Trophoblast cell (in vitro differentiated cells and primary cell): ENCODE measurements around the gene RANBP9.

Source experiments
- DNase-seq, 2 donors: peaks; one replicate each; pipeline ENCODE4 v3.0.0-alpha.2; 2016
- H2AFZ ChIP-seq: 2 replicates; pipeline ENCODE4 v1.6.1; 2013; ENCODE audit warnings: low read length, moderate library complexity, mild to moderate bottlenecking; ENCODE audit not compliant: insufficient read depth, poor library complexity
- H2AK5ac ChIP-seq: 2 replicates; pipeline ENCODE4 v1.6.1; 2013; ENCODE audit warnings: mild to moderate bottlenecking, low read length
- H2BK120ac ChIP-seq: 2 replicates; pipeline ENCODE4 v1.6.1; 2013; ENCODE audit warnings: low read length, mild to moderate bottlenecking, moderate library complexity; ENCODE audit not compliant: insufficient read depth, poor library complexity
- H2BK12ac ChIP-seq: 2 replicates; pipeline ENCODE4 v1.6.1; 2013; ENCODE audit warnings: mild to moderate bottlenecking, low read length, moderate library complexity
- H2BK5ac ChIP-seq: 2 replicates; pipeline ENCODE4 v1.6.1; 2013; ENCODE audit warnings: low read length, low read depth, moderate library complexity, mild to moderate bottlenecking; ENCODE audit not compliant: poor library complexity
- H3K14ac ChIP-seq: 2 replicates; pipeline ENCODE4 v1.6.1; 2013; ENCODE audit warnings: mild to moderate bottlenecking, low read length
- H3K18ac ChIP-seq: 2 replicates; pipeline ENCODE4 v1.6.1; 2013; ENCODE audit warnings: mild to moderate bottlenecking, low read length
- H3K23ac ChIP-seq: 2 replicates; pipeline ENCODE4 v1.6.1; 2013; ENCODE audit warnings: low read length
- H3K27ac ChIP-seq: 2 replicates; pipeline ENCODE4 v1.5.1; 2013; ENCODE audit warnings: low read depth, mild to moderate bottlenecking, inconsistent platforms, low read length, moderate library complexity
- H3K27me3 ChIP-seq: 2 replicates; pipeline ENCODE4 v1.6.1; 2013; ENCODE audit warnings: inconsistent platforms, mild to moderate bottlenecking, low read length, moderate library complexity; ENCODE audit not compliant: insufficient read depth
- H3K36me3 ChIP-seq, 2 experiments: 1 replicate in 1 of 2; 2 replicates in 1 of 2; pipeline ENCODE4 v1.6.1; 2013; ENCODE audit warnings: low read length in 2 of 2, mild to moderate bottlenecking in 2 of 2, moderate library complexity in 1 of 2; ENCODE audit not compliant: insufficient read depth in 2 of 2, control insufficient read depth in 1 of 2
- H3K4ac ChIP-seq: 2 replicates; pipeline ENCODE4 v1.6.1; 2013; ENCODE audit warnings: low read depth, mild to moderate bottlenecking, low read length, moderate library complexity
- H3K4me1 ChIP-seq, 2 experiments: 1 replicate in 1 of 2; 2 replicates in 1 of 2; pipeline ENCODE4 v1.6.1; 2013; ENCODE audit warnings: low read length in 2 of 2, mild to moderate bottlenecking in 2 of 2, moderate library complexity in 1 of 2; ENCODE audit not compliant: insufficient read depth in 2 of 2, control insufficient read depth in 1 of 2
- H3K4me2 ChIP-seq: 2 replicates; pipeline ENCODE4 v1.6.1; 2013; ENCODE audit warnings: inconsistent platforms, mild to moderate bottlenecking, low read length, moderate library complexity
- H3K4me3 ChIP-seq: 2 replicates; pipeline ENCODE4 v1.5.1; 2013; ENCODE audit warnings: mild to moderate bottlenecking, low read depth, low read length, inconsistent platforms
- H3K79me1 ChIP-seq: one replicate; pipeline ENCODE4 v1.6.1; 2013; ENCODE audit warnings: low read length
- H3K79me2 ChIP-seq: 2 replicates; pipeline ENCODE4 v1.6.1; 2013; ENCODE audit warnings: low read length, mild to moderate bottlenecking; ENCODE audit not compliant: control insufficient read depth, insufficient read depth, poor library complexity
- H3K9ac ChIP-seq: 2 replicates; pipeline ENCODE4 v1.6.1; 2013; ENCODE audit warnings: mild to moderate bottlenecking, low read length
- H3K9me3 ChIP-seq: 2 replicates; pipeline ENCODE4 v1.6.1; 2013; ENCODE audit warnings: low read depth, mild to moderate bottlenecking, control low read depth, inconsistent platforms, low read length; ENCODE audit not compliant: insufficient read depth
- H4K12ac ChIP-seq: 2 replicates; pipeline ENCODE4 v1.6.1; 2013; ENCODE audit warnings: low read depth, mild to moderate bottlenecking, low read length, moderate library complexity
- H4K8ac ChIP-seq: 2 replicates; pipeline ENCODE4 v1.6.1; 2013; ENCODE audit warnings: low read depth, mild to moderate bottlenecking, low read length, moderate library complexity
- H4K91ac ChIP-seq: one replicate; pipeline ENCODE4 v1.6.1; 2013; ENCODE audit warnings: low read depth, mild to moderate bottlenecking, low read length, moderate library complexity
- WGBS: extraction: QIAGEN DNeasy Blood & Tissue Kit; methylation state at CpG from one replicate; pipeline ENCODE4 v1.1.7; 2013; ENCODE audit warnings: missing lambda C conversion rate; ENCODE audit not compliant: insufficient read length, insufficient coverage; ENCODE audit errors: extremely low coverage; 5-methylcytosine and 5-hydroxymethylcytosine counted together

The RANBP9 gene

GRCh38 chr6:13683038-13683437 is 28.6 kb downstream of the RANBP9 start:
- no peak overlapping the region for H3K27ac ChIP-seq
- no peak overlapping the region for H3K18ac ChIP-seq
- H4K12ac ChIP-seq, result no peak overlapping the region
- H3K36me3 ChIP-seq, result peaks cover 2% of the 10 kb centered on the region in 2 experiments
- no peak overlapping the region for H3K4me3 ChIP-seq
- no peak overlapping the region for H3K9ac ChIP-seq
- H3K4me2 ChIP-seq, result no peak overlapping the region
- H3K79me1 ChIP-seq, result no peaks in the 10 kb centered on the region
- no peak overlapping the region for H2AFZ ChIP-seq
- no peaks in the 10 kb centered on the region for H3K79me2 ChIP-seq
- H3K27me3 ChIP-seq, result no peaks in the 10 kb centered on the region
- H4K91ac ChIP-seq, result no peak overlapping the region
- H3K4ac ChIP-seq, result no peak overlapping the region
- H2BK12ac ChIP-seq, result no peak overlapping the region
- H4K8ac ChIP-seq, result no peak overlapping the region
- no peak overlapping the region for H2BK120ac ChIP-seq
- no peak overlapping the region for H2AK5ac ChIP-seq
- peaks cover 0 to 4% of the 10 kb centered on the region in 2 experiments for H3K4me1 ChIP-seq
- no peak overlapping the region for H3K23ac ChIP-seq
- no peaks in the 10 kb centered on the region for H3K9me3 ChIP-seq
- no peak overlapping the region for H2BK5ac ChIP-seq
- H3K14ac ChIP-seq, result no peak overlapping the region
- no peak for DNase-seq

GRCh38 chr6:13682346-13682745 is 29.3 kb downstream of the RANBP9 start:
- H3K14ac ChIP-seq, result no peak overlapping the region
- no peak overlapping the region for H2AK5ac ChIP-seq
- peaks cover 0 to 4% of the 10 kb centered on the region in 2 experiments for H3K4me1 ChIP-seq
- no peak overlapping the region for H3K23ac ChIP-seq
- no peak overlapping the region for H3K4me3 ChIP-seq
- H3K18ac ChIP-seq, result no peak overlapping the region
- DNase-seq, result no peak
- no CpG with 5 or more reads among the region's 6 CpGs for WGBS
- no peak overlapping the region for H2BK120ac ChIP-seq
- no peaks in the 10 kb centered on the region for H3K79me2 ChIP-seq
- H3K9me3 ChIP-seq, result no peaks in the 10 kb centered on the region
- H3K27ac ChIP-seq, result no peak overlapping the region
- no peaks in the 10 kb centered on the region for H3K79me1 ChIP-seq
- H2BK5ac ChIP-seq, result no peak overlapping the region
- peaks cover 2% of the 10 kb centered on the region in 2 experiments for H3K36me3 ChIP-seq
- no peak overlapping the region for H4K8ac ChIP-seq
- no peak overlapping the region for H3K4ac ChIP-seq
- H2BK12ac ChIP-seq, result no peak overlapping the region
- no peaks in the 10 kb centered on the region for H3K27me3 ChIP-seq
- no peak overlapping the region for H3K4me2 ChIP-seq
- H2AFZ ChIP-seq, result no peak overlapping the region
- H3K9ac ChIP-seq, result no peak overlapping the region
- H4K91ac ChIP-seq, result no peak overlapping the region
- H4K12ac ChIP-seq, result no peak overlapping the region

GRCh38 chr6:13681305-13682061 is 30.2 kb downstream of the RANBP9 start:
- Histone ChIP-seq H3K27me3 (no peaks in the 10 kb centered on the region), H3K4me2 (no peak overlapping the region), H2AK5ac (no peak overlapping the region), H2BK5ac (no peak overlapping the region), H4K8ac (no peak overlapping the region), H4K12ac (no peak overlapping the region), H3K23ac (no peak overlapping the region), H3K18ac (no peak overlapping the region), H2BK120ac (no peak overlapping the region), H3K79me1 (no peaks in the 10 kb centered on the region), H3K9me3 (no peaks in the 10 kb centered on the region), H3K27ac (no peak overlapping the region), H3K9ac (no peak overlapping the region), H3K79me2 (no peaks in the 10 kb centered on the region), H3K4me1 (peaks cover 0 to 4% of the 10 kb centered on the region in 2 experiments), H2BK12ac (no peak overlapping the region), H3K36me3 (peaks cover 2% of the 10 kb centered on the region in 2 experiments), H3K4me3 (no peak overlapping the region), H3K14ac (no peak overlapping the region), H4K91ac (no peak overlapping the region), H2AFZ (no peak overlapping the region), H3K4ac (no peak overlapping the region)
- no peak for DNase-seq
- no CpG with 5 or more reads among the region's 7 CpGs for WGBS

- Histone ChIP-seq H3K4ac (no peak overlapping the region), H3K27me3 (no peaks in the 10 kb centered on the region), H3K14ac (no peak overlapping the region)
These were observed 31.1 kb downstream of the RANBP9 start for GRCh38 chr6:13680448-13680968.

More at GRCh38 chr6:13680448-13680968, 31.1 kb downstream of the RANBP9 start:
- H3K18ac ChIP-seq, result no peak overlapping the region
- no peak overlapping the region for H3K4me3 ChIP-seq
- no peak for DNase-seq
- H4K91ac ChIP-seq, result no peak overlapping the region
- no peak overlapping the region for H2BK5ac ChIP-seq
- no peaks in the 10 kb centered on the region for H3K79me2 ChIP-seq
- H3K27ac ChIP-seq, result no peak overlapping the region
- H3K36me3 ChIP-seq, result peaks cover 2% of the 10 kb centered on the region in 2 experiments
- H3K9ac ChIP-seq, result no peak overlapping the region
- peaks cover 0 to 4% of the 10 kb centered on the region in 2 experiments for H3K4me1 ChIP-seq
- H4K8ac ChIP-seq, result no peak overlapping the region
- H2BK12ac ChIP-seq, result no peak overlapping the region
- no peak overlapping the region for H3K23ac ChIP-seq
- H2AFZ ChIP-seq, result no peak overlapping the region
- H3K4me2 ChIP-seq, result no peak overlapping the region
- H2BK120ac ChIP-seq, result no peak overlapping the region
- no peaks in the 10 kb centered on the region for H3K79me1 ChIP-seq
- H4K12ac ChIP-seq, result no peak overlapping the region
- H2AK5ac ChIP-seq, result no peak overlapping the region
- no peaks in the 10 kb centered on the region for H3K9me3 ChIP-seq
- WGBS, result no CpG with 5 or more reads among the region's 6 CpGs
